ENCODE measurements around the gene SETD1A.
"Not testable (repeated sequence)": the region's sequence is repeated elsewhere in the genome, so short reads cannot be mapped to it uniquely, and the experiment has no call there.

SETD1A gene

GRCh38 chr16:31001507-31002249 is 44.1 kb downstream of the SETD1A start:
- DNase-seq: no peak

GRCh38 chr16:31002250-31002700 is 44.7 kb downstream of the SETD1A start:
- no peak for DNase-seq

DNA sequence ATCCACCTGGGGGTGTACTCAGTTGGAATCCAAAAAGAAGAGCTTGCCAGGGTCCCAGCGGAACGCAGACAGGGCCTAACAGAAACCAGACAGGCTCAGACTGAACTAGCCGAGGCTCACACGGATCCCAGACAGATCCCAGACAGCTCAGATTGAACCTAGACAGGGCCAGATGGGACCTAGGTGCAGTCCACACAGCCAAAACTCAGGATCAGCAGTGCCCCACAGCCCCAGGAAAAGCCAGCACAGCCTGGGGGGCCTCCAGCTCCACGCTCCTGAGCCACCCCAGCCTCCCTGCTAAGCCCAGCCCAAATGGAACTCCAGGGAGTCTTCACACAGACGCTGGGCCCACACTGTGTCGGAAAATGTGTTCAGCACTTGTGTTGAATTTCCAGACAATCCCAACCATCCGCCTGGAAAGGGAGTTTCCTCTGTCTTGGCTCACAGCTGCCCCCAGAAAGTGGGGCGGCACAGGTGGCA is 45.3 kb downstream of the SETD1A start:
- no peak for DNase-seq

- no peak for DNase-seq
Measured at GRCh38 chr16:31003744-31004143, 46.2 kb downstream of the SETD1A start.

GRCh38 chr16:31004658-31005057 is 47.1 kb downstream of the SETD1A start:
- DNase-seq: no peak

GRCh38 chr16:31005350-31006085 is 48.0 kb downstream of the SETD1A start:
- no peak for DNase-seq

- DNase-seq: no peak
Measured at GRCh38 chr16:31006086-31006385, 48.5 kb downstream of the SETD1A start.

GRCh38 chr16:31006589-31006988 is 49.0 kb downstream of the SETD1A start:
- DNase-seq: no peak

GRCh38 chr16:31007684-31008083 is 50.1 kb downstream of the SETD1A start:
- DNase-seq: no peak

- DNase-seq: no peak
Measured at GRCh38 chr16:31008149-31008548, 50.6 kb downstream of the SETD1A start.

- DNase-seq: no peak
Measured at GRCh38 chr16:31008551-31008950, 51.0 kb downstream of the SETD1A start.

DNA sequence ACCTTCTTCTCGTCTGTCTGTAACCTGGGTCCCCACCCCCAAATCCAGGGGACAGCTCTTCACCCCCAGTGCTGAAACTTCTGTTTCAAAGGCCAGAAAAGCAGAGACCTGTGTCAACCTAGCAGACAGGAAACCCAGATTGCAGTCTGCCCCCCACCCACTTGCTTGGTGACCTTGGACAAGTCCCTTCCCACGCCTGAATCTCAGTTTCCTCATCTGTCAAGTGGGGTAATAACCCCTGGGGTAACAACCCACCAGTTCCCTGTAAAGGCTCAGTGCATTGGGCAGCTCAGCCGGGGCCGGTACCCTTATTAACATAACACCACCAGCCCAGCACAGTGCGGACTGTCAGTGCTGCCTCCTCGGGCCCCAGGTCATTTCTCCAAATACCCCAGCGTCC is 51.6 kb downstream of the SETD1A start:
- no peak for DNase-seq

- DNase-seq: no peak
Measured at GRCh38 chr16:31009894-31010584, 52.5 kb downstream of the SETD1A start.

DNA sequence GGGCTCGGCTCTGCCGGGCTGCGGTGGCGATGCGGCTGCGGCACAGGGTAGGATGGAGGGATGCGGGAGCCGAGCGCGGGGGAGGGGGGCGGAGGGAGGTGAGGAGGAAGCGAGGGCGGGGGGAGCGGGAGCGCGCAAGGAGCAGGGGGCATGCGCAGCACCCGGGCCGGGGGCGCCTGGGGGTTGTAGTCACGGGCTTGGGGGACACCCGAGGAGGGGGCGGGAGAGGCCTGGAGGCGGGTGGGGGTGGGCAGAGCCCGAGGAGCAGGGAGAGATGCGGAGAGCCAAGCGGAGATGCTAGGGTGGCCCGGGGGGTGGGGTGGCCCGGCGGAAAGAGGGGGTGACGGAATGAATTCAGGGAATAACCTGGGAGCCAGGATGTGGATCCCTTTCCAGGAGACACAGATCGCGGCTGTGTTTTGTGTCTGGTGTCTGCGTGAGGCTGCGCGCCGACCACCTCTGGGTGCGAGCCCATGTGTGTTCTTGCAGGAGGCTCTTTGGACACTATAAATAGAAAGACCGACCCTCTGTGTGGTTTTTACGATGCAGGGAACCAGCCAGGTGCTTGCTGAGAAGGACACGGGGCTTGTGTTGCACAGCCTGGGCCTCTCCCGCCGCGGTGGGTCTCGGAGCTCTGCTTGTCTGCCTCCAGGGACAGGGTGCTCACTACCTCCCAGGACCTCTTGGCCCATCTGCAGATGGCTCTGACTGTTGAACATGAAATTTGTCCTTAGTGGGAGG is 53.2 kb downstream of the SETD1A start, which contains the start of gene STX1B:
Gene STX1B, minus strand, starts transcription at position 54 of the 741 bp plus-strand sequence. CDS start 242 bp downstream, outside the sequence.
- DNase-seq: peak; percentile 59

DNA sequence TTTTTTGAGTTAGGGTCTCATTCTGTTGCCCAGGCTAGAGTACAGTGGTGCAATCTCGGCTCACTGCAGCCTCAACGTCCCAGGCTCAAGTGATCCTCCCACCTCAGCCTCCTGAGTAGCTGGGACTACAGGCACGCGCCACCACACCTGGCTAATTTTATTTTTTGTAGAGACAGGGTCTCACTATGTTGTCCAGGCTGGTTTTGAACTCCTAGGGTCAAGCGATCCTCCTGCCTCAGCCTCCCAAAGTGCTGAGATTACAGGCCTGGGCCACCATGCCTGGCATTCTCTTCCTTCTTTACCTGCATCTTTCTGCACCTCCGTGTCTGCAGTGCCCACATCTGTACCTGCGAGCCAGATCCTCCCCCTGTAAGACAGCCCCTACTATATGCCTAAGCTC is 54.3 kb downstream of the SETD1A start:
- DNase-seq: not testable (repeated sequence)

DNA sequence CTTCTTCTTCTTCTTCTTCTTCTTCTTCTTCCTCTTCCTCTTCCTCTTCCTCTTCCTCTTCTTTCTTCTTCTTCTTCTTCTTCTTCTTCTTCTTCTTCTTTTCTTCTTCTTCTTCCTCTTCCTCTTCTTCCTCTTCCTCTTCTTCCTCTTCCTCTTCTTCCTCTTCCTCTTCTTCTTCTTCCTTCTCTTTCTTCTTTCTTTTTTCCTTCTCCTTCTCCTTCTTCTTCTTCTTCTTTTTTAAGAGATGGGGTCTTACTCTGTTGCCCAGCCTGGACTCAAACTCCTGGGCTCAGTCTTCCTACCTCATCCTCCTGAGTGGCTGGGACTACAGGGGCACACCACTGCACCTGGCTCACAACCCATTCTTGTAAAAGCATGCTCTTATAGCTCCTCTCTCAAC is 55.7 kb downstream of the SETD1A start:
- DNase-seq: not testable (repeated sequence)

DNA sequence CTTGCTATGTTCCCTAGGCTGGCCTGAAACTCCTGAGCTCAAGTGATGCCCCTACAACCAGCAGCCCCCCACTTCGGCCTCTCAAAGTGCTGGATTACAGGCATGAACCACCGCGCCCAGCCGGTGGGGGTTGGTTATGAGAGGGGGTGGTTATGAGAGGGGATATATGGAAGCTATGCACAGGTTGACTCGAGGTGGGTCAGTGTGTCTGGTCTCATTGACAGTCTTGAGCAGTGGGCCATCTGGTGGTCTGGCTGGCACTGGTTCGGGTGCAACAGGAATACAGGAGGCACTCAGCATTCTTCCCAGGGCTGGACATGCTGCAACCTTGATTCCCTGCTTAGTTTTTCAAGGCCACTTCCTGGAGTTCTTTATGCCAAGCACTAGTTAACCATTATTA is 58.5 kb downstream of the SETD1A start:
- no peak for DNase-seq

GRCh38 chr16:31017756-31018155 is 60.2 kb downstream of the SETD1A start:
- DNase-seq: not testable (repeated sequence)

DNA sequence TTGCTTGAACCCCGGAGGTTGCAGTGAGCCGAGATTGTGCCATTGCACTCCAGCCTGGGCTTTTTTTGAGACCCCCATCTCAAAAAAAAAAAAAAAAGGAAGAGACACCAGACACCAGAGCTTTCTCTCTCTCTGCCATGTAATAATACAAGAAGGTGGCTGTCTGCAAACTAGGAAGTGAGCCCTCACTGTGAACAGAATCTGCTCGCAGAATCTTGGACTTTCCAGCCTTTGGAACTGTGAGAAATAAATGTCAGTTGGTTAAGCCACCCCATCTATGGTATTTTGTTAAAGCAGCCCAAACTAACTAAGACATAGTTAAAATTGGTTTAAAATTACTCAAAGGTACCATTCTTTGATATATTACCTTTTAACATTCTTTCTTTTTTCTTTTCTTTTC is 63.0 kb downstream of the SETD1A start:
- DNase-seq: no peak

- DNase-seq: no peak
Measured at GRCh38 chr16:31022544-31023251, 65.1 kb downstream of the SETD1A start.

- no peak for DNase-seq
Measured at GRCh38 chr16:31023252-31023602, 65.7 kb downstream of the SETD1A start.

DNA sequence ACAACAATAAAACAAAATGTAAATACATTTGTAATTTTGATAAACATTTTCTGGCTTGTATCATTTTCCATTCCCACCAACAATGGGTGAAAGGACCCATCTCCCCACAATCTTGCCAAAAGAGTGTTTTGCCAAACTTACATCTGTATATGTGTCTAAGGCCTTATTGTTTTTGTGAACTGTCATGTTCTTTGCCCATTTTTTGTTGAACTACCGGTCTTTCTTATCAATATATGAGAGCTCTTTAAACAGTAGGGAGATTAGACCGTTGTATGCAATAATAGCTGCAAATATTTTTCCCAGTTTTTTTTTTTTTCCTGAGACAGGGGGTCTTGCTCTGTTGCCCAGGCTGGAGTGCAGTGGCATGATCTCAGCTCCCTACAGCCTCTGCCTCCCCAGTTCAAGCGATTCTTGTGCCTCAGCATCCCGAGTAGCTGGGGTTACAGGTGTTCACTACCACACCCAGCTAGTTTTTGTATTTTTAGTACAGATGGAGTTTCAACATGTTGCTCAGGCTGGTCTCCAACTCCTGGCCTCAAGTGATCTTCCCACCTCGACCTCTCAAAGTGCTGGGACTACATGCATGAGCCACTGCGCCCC is 66.2 kb downstream of the SETD1A start:
- no peak for DNase-seq
